ENCODE results near the gene DNAJB4.

DNAJB4 gene

GRCh38 chr1:78004719-78005447 lies at the start of gene DNAJB4:
TSS of gene DNAJB4 (plus strand) at chr1:78004939. CDS start at chr1:78005111, 172 bp downstream.
- Histone ChIP-seq H3K27me3 (ENCODE audit: insufficient read depth, low read length) (no peaks in the 10 kb centered on the region), H3K9me3 (ENCODE audit: low read length) (no peaks in the 10 kb centered on the region), H3K4me3 (ENCODE audit: low read length) (peak within 1 kb of the TSS; percentile 78), H3K4me1 (ENCODE audit: insufficient read depth, low read length) (peaks cover 38% of the 10 kb centered on the region), H3K36me3 (ENCODE audit: insufficient read depth, low read length) (no peaks in the 10 kb centered on the region), H2AFZ (ENCODE audit: low read depth, low read length) (peak within 1 kb of the TSS; percentile 89)

GRCh38 chr1:77955709-77956108 lies 49.0 kb upstream of the DNAJB4 start:
- no peak overlapping the region for H2AFZ ChIP-seq (ENCODE audit: low read depth, low read length)
- H3K27me3 ChIP-seq (ENCODE audit: insufficient read depth, low read length) = no peaks in the 10 kb centered on the region
- H3K36me3 ChIP-seq (ENCODE audit: insufficient read depth, low read length) = peaks cover 91% of the 10 kb centered on the region
- no peaks in the 10 kb centered on the region for H3K9me3 ChIP-seq (ENCODE audit: low read length)
- H3K4me3 ChIP-seq (ENCODE audit: low read length) = no peak overlapping the region
- no peaks in the 10 kb centered on the region for H3K4me1 ChIP-seq (ENCODE audit: insufficient read depth, low read length)

- Histone ChIP-seq H3K4me1 (ENCODE audit: insufficient read depth, low read length) (no peaks in the 10 kb centered on the region), H3K9me3 (ENCODE audit: low read length) (no peaks in the 10 kb centered on the region), H3K36me3 (ENCODE audit: insufficient read depth, low read length) (peaks cover 91% of the 10 kb centered on the region), H3K4me3 (ENCODE audit: low read length) (no peak overlapping the region), H3K27me3 (ENCODE audit: insufficient read depth, low read length) (no peaks in the 10 kb centered on the region), H2AFZ (ENCODE audit: low read depth, low read length) (no peak overlapping the region)
These were observed 48.3 kb upstream of the DNAJB4 start for GRCh38 chr1:77956464-77956863.

GRCh38 chr1:77958391-77958790 lies 46.3 kb upstream of the DNAJB4 start:
- no peak overlapping the region for H2AFZ ChIP-seq (ENCODE audit: low read depth, low read length)
- H3K9me3 ChIP-seq (ENCODE audit: low read length) = no peaks in the 10 kb centered on the region
- no peak overlapping the region for H3K4me3 ChIP-seq (ENCODE audit: low read length)
- no peaks in the 10 kb centered on the region for H3K4me1 ChIP-seq (ENCODE audit: insufficient read depth, low read length)
- H3K36me3 ChIP-seq (ENCODE audit: insufficient read depth, low read length) = peaks cover 94% of the 10 kb centered on the region
- H3K27me3 ChIP-seq (ENCODE audit: insufficient read depth, low read length) = no peaks in the 10 kb centered on the region

GRCh38 chr1:77958850-77959249 lies 45.9 kb upstream of the DNAJB4 start:
- H2AFZ ChIP-seq (ENCODE audit: low read depth, low read length) = no peak overlapping the region
- no peaks in the 10 kb centered on the region for H3K4me1 ChIP-seq (ENCODE audit: insufficient read depth, low read length)
- H3K4me3 ChIP-seq (ENCODE audit: low read length) = no peak overlapping the region
- H3K27me3 ChIP-seq (ENCODE audit: insufficient read depth, low read length) = no peaks in the 10 kb centered on the region
- peaks cover 96% of the 10 kb centered on the region for H3K36me3 ChIP-seq (ENCODE audit: insufficient read depth, low read length)
- H3K9me3 ChIP-seq (ENCODE audit: low read length) = no peaks in the 10 kb centered on the region

GRCh38 chr1:77961392-77961791 lies 43.3 kb upstream of the DNAJB4 start:
- Histone ChIP-seq H3K9me3 (ENCODE audit: low read length) (no peaks in the 10 kb centered on the region), H3K4me1 (ENCODE audit: insufficient read depth, low read length) (no peaks in the 10 kb centered on the region), H3K36me3 (ENCODE audit: insufficient read depth, low read length) (peaks cover 96% of the 10 kb centered on the region), H3K27me3 (ENCODE audit: insufficient read depth, low read length) (no peaks in the 10 kb centered on the region), H2AFZ (ENCODE audit: low read depth, low read length) (no peak overlapping the region), H3K4me3 (ENCODE audit: low read length) (no peak overlapping the region)

- no peaks in the 10 kb centered on the region for H3K27me3 ChIP-seq (ENCODE audit: insufficient read depth, low read length)
These were observed 38.4 kb upstream of the DNAJB4 start for GRCh38 chr1:77966291-77966690.

GRCh38 chr1:77970192-77970591 lies 34.5 kb upstream of the DNAJB4 start:
- H3K4me3 ChIP-seq (ENCODE audit: low read length) = no peak overlapping the region
- no peaks in the 10 kb centered on the region for H3K27me3 ChIP-seq (ENCODE audit: insufficient read depth, low read length)
- H3K4me1 ChIP-seq (ENCODE audit: insufficient read depth, low read length) = no peaks in the 10 kb centered on the region
- H3K36me3 ChIP-seq (ENCODE audit: insufficient read depth, low read length) = peaks cover 73% of the 10 kb centered on the region
- H3K9me3 ChIP-seq (ENCODE audit: low read length) = peaks cover 2% of the 10 kb centered on the region
- no peak overlapping the region for H2AFZ ChIP-seq (ENCODE audit: low read depth, low read length)

More at GRCh38 chr1:77966291-77966690, 38.4 kb upstream of the DNAJB4 start:
- Histone ChIP-seq H3K36me3 (ENCODE audit: insufficient read depth, low read length) (peaks cover 92% of the 10 kb centered on the region), H3K9me3 (ENCODE audit: low read length) (no peaks in the 10 kb centered on the region), H2AFZ (ENCODE audit: low read depth, low read length) (no peak overlapping the region), H3K4me1 (ENCODE audit: insufficient read depth, low read length) (no peaks in the 10 kb centered on the region), H3K4me3 (ENCODE audit: low read length) (no peak overlapping the region)

- peaks cover 16% of the 10 kb centered on the region for H3K4me1 ChIP-seq (ENCODE audit: insufficient read depth, low read length)
- no peak overlapping the region for H2AFZ ChIP-seq (ENCODE audit: low read depth, low read length)
- peaks cover 72% of the 10 kb centered on the region for H3K36me3 ChIP-seq (ENCODE audit: insufficient read depth, low read length)
- no peaks in the 10 kb centered on the region for H3K27me3 ChIP-seq (ENCODE audit: insufficient read depth, low read length)
- H3K9me3 ChIP-seq (ENCODE audit: low read length) = peaks cover 2% of the 10 kb centered on the region
- H3K4me3 ChIP-seq (ENCODE audit: low read length) = no peak overlapping the region
These were observed 32.7 kb upstream of the DNAJB4 start for GRCh38 chr1:77972080-77972479.

GRCh38 chr1:77975386-77975785 lies 29.4 kb upstream of the DNAJB4 start:
- H3K27me3 ChIP-seq (ENCODE audit: insufficient read depth, low read length) = no peaks in the 10 kb centered on the region
- peaks cover 42% of the 10 kb centered on the region for H3K36me3 ChIP-seq (ENCODE audit: insufficient read depth, low read length)
- H2AFZ ChIP-seq (ENCODE audit: low read depth, low read length) = no peak overlapping the region
- peak overlapping the region; percentile 99 for H3K4me3 ChIP-seq (ENCODE audit: low read length)
- peaks cover 2% of the 10 kb centered on the region for H3K9me3 ChIP-seq (ENCODE audit: low read length)
- H3K4me1 ChIP-seq (ENCODE audit: insufficient read depth, low read length) = peaks cover 19% of the 10 kb centered on the region

GRCh38 chr1:77975907-77976306 lies 28.8 kb upstream of the DNAJB4 start:
- Histone ChIP-seq H3K27me3 (ENCODE audit: insufficient read depth, low read length) (no peaks in the 10 kb centered on the region), H3K4me1 (ENCODE audit: insufficient read depth, low read length) (peaks cover 25% of the 10 kb centered on the region), H3K4me3 (ENCODE audit: low read length) (peak overlapping the region; percentile 99), H2AFZ (ENCODE audit: low read depth, low read length) (no peak overlapping the region), H3K36me3 (ENCODE audit: insufficient read depth, low read length) (peaks cover 41% of the 10 kb centered on the region), H3K9me3 (ENCODE audit: low read length) (peaks cover 2% of the 10 kb centered on the region)

- Histone ChIP-seq H3K9me3 (ENCODE audit: low read length) (peaks cover 2% of the 10 kb centered on the region), H3K27me3 (ENCODE audit: insufficient read depth, low read length) (no peaks in the 10 kb centered on the region), H3K4me3 (ENCODE audit: low read length) (peak overlapping the region; percentile 99), H3K36me3 (ENCODE audit: insufficient read depth, low read length) (peaks cover 38% of the 10 kb centered on the region), H3K4me1 (ENCODE audit: insufficient read depth, low read length) (peaks cover 26% of the 10 kb centered on the region), H2AFZ (ENCODE audit: low read depth, low read length) (no peak overlapping the region)
These were observed 28.2 kb upstream of the DNAJB4 start for GRCh38 chr1:77976433-77977076.

GRCh38 chr1:77977989-77978292 lies 26.8 kb upstream of the DNAJB4 start:
- no peak overlapping the region for H2AFZ ChIP-seq (ENCODE audit: low read depth, low read length)
- H3K36me3 ChIP-seq (ENCODE audit: insufficient read depth, low read length) = peaks cover 39% of the 10 kb centered on the region
- peaks cover 2% of the 10 kb centered on the region for H3K9me3 ChIP-seq (ENCODE audit: low read length)
- peak overlapping the region; percentile 99 for H3K4me3 ChIP-seq (ENCODE audit: low read length)
- H3K4me1 ChIP-seq (ENCODE audit: insufficient read depth, low read length) = peaks cover 26% of the 10 kb centered on the region
- H3K27me3 ChIP-seq (ENCODE audit: insufficient read depth, low read length) = no peaks in the 10 kb centered on the region

All from neuron (in vitro differentiated cells).